Measurements from ENCODE around the gene MORC3.
"Not testable (repeated sequence)": the region's sequence is repeated elsewhere in the genome, so short reads cannot be mapped to it uniquely, and the experiment has no call there.

The MORC3 gene

DNA sequence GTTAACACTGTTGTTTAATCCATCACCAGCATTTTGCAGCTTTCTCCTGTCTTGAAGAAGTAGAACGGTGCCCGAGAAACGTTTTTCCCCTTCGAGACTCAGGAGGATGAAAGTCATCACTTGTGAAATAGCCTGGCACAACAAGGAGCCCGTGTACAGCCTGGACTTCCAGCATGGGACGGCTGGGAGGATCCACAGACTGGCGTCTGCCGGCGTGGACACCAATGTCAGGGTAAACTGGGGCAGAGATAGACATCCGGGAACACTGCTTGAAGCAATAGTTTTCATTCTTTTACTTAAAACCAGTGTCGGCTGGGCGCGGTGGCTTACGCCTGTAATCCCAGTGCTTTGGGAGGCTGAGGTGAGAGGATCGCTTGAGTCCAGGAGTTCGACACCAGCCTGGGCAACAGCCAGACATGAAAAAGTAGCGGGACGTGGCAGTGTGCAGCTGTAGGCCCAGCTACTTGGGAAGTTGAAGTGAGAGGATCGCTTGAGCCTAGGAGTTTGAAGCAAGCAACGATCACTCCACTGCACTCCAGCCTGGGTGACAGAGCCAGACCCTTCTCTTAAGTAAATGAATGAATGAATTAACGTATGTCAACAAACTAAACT is 66.1 kb downstream of the MORC3 start:
- DNase-seq (ENCODE audit: low spot score), result no peak

DNA sequence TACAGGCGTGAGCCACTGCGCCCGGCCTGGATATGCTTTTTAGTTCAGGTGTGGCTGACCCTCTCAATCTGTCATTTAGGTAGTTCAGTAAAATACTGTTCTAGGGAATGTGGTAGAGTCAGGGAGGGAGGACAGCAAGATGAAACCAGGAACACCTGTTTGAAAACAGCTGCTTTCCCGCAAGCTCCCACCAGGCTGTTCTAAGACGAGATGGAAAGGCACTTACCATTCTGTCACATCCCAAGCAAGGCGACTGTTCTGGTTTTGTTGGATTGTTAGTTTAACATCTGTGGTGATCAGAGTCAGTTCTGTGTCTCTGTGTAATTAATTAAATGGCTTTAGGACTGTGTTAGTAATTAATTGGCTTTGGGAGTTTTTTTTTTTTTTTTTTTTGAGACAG is 68.1 kb downstream of the MORC3 start:
- no peak for DNase-seq (ENCODE audit: low spot score)

DNA sequence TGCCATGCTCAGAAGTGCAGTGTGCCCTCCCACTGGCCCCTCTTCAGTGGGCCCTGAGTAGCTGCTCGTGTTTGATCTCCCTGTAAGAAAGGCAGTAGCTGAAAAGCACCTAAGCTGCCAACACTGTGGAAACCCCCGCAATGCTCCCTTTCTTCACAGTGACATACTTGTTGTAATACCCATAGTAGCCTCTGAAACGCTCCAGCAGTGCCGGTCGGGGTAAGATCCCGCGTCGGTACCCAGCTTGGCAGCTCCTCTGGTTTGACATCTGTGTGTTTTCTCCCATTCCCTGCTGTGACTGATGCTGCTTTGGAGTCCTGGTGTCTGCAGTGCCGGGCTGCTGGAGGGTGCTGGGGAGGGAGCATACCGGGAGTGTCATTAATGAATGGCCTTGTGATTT is 68.8 kb downstream of the MORC3 start:
- no peak for DNase-seq (ENCODE audit: low spot score)

DNA sequence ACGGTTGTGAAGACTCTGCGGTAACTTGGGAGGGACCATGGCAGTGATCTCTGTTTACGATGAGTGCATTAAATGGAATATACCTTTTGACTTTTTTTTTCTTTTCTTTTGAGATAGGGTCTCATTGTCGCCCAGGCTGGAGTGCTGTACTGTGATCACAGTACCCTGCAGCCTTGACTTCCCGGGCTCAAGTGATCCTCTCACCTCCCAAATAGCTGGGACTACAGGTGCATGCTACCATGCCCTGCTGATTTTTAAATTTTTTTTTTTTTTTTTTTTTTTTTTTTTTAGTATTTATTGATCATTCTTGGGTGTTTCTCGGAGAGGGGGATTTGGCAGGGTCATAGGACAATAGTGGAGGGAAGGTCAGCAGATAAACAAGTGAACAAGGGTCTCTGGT is 71.7 kb downstream of the MORC3 start:
- not testable (repeated sequence) for DNase-seq (ENCODE audit: low spot score)

DNA sequence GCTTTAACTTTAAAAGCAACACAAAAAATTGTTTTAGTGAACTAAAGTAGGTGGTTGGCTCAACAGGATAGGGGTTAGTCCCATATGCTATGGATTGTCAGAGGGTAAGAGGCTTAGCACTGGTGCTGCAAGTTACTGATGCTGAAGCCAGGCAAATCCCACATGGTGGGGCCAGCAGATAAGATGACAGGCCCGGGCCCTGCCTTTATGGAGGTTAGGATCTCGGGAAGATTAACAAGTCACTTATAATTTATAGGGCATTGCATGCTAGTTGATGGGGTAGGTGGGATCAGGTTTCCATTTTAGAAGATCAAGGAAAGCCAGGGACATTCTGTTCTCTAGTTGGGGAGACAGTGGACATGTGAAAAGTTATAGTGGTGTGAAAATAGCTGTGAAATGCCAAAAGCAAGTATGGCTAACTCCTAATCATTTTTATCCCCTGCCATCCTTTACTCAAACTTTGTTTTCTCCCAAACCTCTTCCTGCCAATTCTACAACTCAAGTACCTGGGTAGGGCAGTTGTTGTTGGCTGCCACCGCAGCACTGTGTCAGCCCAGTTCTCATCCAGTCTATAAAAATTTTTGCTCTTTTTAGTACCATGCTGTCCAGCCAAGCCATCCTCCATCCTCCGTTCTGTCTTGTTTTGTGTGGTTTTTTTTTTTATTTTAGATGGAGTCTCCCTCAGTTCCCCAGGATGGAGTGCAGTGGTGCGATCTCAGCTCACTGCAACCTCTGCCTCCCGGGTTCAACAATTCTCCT is 75.5 kb downstream of the MORC3 start:
- DNase-seq (ENCODE audit: low spot score), result no peak

DNA sequence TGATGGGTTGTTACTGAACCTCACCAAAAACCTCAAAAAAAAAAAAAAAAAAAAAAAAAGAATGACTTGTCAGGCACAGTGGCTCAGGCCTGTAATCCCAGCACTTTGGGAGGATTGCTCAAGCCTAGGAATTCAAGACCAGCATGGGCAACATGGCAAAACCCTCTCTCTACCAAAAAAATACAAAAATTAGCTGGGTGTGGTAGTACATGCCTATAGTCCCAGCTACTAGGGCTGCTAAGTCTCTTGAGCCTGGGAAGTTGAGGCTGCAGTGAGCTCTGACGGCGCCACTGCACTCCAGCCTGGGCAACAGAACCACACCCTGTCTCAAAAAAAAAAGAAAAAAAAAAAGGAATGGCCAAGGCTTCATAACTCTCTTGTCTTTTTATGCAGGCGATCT is 76.3 kb downstream of the MORC3 start:
- no peak for DNase-seq (ENCODE audit: low spot score)

DNA sequence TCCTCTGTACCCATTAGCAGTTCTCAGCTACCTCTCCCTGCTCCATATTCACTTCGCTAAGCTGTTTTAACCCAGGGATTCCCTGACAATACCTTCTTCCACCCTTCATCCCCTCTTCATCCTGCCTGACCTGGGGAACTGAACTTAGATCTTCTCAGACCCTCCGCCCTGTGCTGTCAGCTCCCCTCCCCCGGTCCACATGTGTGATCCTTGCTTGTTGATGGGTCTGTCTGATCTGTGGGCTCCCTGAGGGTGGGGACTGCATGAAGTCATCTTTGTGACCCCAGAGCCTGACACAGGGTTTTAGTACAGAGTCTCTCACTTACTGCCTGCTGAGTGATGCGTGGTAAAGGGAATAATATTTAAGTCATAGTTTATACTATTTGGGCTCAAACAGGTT is 77.0 kb downstream of the MORC3 start:
- no peak for DNase-seq (ENCODE audit: low spot score)

DNA sequence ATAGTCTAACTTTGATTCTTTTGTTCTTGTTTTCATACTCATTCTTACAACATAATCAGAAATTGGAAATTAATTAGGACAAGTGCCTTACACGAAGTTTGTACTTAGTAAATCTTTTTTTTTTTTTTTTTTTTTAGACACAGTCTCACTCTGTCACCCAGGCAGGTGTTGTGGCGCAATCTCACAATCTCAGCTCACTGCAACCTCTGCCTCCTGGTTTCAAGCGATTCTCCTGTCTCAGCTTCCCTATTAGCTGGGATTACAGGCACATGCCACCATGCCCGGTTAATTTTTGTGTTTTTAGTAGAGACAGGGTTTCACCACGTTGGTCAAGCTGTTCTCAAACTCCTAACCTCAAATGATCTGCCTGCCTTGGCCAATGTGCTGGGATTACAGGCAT is 77.6 kb downstream of the MORC3 start:
- DNase-seq (ENCODE audit: low spot score), result no peak

DNA sequence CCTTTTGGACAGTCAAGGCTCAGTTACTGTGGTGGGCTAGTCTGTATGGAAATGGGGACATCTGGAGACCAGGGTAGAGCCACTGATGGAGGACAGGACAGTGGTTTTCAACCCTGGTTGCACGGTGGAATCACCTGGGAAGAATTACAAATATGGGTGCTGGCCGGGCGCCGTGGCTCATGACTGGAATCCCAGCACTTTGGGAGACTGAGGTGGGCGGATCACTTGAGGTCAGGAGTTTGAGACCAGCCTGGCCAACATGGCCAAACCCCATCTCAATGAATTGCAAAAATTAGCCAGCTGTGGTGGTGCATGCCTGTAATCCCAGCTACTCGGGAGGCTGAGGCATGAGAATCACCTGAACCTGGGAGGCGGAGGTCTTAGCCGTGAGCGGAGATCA is 79.7 kb downstream of the MORC3 start:
- not testable (repeated sequence) for DNase-seq (ENCODE audit: low spot score)

DNA sequence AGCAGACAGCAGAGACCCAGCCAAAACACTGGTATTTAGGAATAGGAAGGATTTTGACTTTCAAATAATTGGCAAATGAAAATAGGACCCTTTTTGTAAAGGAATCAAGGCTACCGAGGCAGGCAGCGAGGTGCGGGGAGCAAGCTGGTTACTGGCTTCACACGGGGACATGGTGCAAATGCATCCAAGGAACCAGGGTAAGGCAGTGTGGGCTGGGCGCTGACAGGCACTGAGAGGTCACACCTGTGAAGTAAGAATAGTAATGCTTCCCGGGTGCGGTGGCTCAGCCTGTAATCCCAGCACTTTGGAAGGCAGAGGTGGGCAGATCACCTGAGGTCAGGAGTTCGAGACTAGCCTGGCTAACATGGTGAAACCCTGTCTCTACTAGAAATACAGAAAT is 80.7 kb downstream of the MORC3 start:
- no peak for DNase-seq (ENCODE audit: low spot score)

DNA sequence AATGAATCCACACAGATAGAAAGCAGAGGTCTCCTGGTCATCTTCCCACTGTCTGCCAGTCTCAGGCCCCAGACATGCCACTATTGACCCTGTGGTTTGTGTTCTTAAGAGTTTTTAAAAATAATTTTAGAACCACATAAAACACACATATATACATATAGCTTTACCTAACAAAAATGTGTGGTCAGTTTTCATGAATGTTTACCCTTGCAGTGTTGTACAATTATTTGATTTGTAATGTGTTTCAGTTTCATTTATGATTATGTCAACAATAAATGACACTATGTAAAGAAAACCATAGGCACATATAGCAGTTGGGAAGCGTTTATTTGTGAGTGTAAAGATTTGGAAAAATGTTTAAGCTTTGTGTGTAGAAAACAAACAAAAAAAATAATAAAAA is 82.3 kb downstream of the MORC3 start:
- no peak for DNase-seq (ENCODE audit: low spot score)

DNA sequence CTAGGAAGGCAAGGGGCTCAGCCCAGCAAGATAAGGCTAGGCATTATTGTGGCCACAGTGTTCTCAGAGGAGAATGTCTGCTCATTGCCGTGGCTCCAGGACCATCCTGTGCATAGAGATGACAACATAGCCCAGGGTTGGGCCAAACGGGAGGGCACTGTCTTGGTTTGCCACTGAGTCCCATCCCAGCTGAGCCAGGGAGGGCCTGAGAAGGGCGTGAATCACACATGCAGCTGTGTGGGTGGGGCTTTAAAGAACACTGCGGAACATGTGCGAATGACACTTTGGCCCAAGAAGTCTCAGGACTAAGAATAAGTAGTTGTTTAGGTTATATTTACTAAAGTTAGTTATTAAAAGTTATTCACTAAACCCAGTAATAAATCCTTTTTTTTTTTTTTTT is 83.7 kb downstream of the MORC3 start:
- no peak for DNase-seq (ENCODE audit: low spot score)

DNA sequence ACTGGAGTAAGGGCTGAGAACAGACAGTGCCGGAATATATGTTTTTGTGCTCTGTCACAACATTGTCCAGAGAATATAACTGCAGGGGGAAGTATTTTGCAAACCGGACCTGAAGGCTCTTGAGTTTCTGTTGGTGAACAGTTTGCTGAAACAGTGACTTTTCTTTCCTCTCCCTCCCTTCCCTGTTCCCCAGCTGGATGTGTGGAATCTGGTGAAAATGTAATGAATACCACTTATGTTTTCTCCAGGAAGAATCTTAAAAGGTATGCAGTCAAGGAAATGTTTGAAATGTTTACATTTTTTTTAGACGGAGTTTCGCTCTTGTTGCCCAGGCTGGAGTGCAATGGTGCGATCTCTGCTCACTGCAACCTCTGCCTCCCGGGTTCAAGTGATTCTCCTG is 88.6 kb downstream of the MORC3 start:
- DNase-seq (ENCODE audit: low spot score), result no peak

DNA sequence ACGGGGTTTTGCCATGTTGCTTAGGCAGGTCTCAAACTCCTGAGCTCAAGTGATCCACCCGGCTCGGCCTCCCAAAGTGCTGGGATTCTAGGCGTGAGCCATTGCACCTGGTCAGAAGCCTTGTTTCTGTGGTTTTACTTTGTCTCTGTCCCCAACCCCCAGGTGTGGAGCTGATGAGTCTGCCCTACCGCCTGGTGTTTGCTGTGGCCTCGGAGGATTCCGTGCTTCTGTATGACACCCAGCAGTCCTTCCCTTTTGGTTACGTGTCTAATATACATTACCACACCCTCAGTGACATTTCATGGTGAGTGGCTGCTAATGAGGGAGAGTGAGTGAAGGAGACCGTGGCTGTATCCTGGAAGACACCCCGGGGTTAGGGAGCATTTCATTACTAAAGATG is 91.3 kb downstream of the MORC3 start:
- DNase-seq (ENCODE audit: low spot score), result no peak

DNA sequence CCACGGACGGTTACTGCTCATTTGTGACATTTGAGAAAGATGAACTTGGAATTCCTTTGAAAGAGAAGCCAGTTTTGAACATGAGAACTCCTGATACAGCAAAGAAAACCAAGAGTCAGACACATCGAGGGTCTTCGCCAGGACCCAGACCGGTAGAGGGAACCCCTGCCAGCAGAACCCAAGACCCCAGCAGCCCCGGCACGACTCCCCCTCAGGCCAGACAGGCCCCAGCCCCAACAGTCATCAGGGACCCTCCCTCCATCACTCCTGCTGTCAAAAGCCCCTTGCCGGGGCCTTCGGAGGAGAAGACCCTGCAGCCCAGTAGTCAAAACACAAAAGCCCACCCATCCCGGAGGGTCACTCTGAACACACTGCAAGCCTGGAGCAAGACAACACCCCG is 92.9 kb downstream of the MORC3 start:
- DNase-seq (ENCODE audit: low spot score), result no peak

DNA sequence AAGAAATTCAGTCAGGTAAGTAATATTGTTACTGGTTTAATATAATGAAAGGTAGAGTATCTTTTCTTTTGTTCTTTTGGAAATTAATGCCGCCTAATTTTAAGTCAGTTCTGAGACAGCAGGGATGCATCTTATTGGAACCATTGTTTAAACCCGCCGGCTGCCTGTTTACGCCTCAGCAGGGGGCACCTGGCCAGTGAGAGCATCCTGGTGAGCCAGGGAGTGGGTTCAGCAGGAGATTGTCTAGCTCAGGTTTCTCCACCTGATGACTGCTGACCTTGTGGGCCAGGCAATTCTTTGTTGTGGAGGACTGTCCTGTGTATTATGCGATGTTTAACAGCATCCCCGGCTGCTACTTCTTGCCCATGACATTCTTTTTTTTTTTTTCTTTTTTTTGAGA is 95.4 kb downstream of the MORC3 start:
- no peak for DNase-seq (ENCODE audit: low spot score)

DNA sequence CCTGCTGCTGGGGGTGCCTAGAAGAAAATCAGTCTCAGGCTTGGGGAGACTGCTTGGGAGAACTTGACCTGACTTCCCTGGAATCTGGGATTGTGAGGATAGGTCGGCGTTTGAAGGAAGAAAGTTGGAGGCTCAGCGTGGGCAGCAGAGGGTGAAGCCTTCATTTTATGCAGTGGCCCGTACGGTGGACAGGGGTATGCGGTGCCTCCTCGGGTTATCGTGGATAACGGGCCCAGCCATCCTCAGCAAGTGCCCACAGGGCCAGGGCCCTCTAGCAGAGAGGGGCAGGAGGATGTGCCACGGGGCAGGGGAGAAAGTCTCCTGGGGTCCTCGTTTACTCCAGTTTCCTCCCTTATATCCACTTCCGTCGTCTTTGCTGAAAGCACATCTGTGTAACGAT is 99.2 kb downstream of the MORC3 start:
- DNase-seq (ENCODE audit: low spot score), result no peak

DNA sequence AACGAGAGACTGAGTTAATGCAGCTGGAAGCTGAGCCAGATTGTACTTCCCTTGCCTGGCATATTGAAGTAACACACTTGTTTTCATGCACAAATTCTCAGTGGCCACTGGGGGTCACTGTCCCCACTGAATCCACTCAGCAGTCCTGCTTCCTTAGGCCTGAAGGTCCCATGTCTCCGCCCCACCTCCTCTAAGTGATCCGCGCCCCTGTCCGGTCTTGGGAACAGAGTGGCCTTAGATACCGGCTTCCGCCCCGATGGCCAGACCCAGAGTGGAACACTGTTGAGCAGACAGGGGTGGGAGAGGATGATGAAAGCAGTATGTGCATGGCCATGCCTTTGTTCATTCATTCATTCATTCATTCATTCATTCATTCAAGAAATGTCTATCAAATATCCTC is 100.0 kb downstream of the MORC3 start:
- DNase-seq (ENCODE audit: low spot score), result peak; percentile 86

DNA sequence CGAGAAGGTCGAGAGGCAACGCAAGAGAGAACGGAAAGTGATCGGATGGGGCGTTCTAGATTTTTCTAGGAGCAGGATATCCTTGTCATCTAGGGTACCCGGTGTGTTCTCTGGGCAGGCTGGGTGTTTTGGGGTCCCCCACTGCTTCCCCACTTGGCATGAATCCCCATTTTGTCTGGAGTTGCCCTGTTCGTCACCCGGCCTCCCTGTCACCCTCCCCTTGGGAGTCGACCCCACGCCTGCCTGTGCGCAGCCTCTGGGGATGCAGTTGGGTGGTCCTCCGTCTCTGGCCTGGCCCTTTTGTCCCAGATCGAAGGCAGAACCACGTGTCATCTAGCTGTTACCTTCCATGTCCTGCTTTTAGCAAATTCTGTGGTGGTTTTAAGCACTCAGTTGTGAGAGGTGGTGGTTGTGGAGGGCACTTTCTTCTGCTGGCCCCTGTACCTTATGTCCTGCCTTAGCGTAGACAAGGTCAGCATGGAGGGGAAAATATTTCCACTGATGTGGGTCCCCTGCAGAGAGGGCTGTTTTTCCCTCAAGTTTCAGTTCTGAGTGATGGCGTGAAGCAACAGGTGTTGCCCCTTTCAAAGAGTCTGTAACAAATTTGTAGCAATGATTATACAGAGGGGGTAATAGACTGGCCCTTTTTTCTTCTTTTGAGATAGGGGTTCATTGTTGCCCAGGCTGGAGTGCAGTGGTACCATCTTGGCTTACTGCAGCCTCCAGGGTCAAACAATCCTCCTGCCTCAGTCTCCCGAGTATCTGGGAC is 100.8 kb downstream of the MORC3 start:
- no peak for DNase-seq (ENCODE audit: low spot score)

DNA sequence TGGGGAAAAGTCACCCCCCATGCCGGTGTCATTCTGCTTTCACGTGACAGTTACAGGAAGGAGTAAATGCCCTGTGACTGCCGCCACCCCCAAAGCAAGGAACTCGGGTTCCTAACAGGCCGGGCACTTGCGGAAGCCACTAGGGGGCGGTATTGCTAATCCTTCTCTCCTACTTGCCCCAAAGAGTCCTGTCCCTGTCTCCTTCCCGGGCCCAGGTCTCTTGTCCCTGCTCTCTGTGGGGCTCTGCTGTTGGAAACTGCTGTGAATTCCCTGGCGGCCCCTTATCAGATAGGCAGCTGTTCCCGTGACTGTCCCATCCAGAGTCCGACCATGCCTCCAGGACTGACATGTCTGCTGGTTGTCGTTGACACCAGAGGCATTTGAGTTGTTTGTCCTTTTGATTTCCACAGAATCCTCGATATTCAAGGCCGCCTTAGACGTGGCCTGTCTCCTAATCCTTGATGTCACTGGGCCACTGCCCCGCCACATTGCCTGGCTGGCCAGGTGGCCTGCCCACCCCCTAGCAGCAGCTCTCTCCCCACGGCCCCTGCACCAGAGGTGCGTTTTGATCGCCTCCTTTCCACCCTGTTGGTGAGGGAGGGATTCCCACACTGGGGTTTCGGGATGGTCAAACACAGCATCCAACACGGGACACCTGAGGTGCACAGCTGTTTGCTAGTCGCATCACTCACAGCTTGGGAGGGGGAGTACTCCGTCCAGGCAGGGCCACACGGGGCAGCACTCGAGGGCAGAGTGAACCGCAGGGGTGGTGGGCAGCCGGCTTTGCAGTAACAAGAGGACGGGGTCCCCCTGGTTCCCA is 102.5 kb downstream of the MORC3 start:
- peak; percentile 72 for DNase-seq (ENCODE audit: low spot score)

DNA sequence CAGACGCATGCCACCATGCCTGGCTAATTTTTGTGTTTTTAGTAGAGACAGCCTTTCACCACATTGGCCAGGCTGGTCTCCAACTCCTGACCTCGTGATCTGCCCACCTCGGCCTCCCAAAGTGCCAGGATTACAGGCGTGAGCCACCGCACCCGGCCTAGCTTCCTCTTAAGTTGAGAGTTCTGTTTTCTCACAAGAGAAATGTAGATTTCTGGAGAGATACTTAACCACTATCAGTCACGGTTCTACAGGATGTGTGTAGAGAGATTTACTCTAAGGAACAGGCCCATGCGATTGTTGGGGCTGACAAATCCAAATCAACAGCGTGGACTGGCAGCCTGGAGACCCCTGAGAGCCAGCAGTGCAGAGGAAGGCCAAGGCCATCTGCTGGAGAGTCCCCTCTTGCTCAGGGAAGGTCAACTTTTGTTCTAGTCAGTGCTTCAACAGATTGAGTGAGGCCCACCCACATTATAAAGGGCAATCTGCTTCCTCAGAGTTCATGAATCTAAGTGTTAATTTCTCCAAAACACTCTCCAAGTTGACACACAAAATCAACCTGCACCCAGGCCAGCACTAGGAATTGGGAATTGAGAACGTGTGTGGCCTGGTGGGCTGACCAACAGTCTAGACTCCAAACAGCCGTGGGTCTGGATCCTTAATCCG is 103.9 kb downstream of the MORC3 start:
- DNase-seq (ENCODE audit: low spot score), result no peak

DNA sequence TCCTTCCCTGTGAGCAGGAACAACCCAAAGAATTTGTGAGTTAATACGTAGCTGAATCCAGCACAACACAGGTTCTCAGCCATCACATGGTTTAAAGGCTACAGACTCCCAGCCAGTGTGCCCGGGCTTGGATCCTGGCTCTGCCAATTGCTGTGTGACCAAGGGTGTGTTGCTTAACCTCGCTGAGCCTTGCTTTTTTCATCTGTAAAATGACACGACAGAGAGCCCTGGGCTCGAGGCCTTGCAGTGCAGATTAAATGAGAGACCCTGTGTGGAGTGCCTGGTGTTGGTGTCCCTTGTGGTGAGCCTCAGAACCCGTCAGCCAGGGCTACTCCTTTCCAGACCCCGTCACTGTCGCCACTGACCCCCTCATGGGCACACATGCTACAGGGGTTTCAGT is 104.6 kb downstream of the MORC3 start:
- no peak for DNase-seq (ENCODE audit: low spot score)

Data from kidney capillary endothelial cell (primary cell).